K562 (cell line): ENCODE results near the gene OR52W1. TPM values are rescaled to one million over a fixed set of nuclear protein-coding genes. Genes with fewer than 3 reads are reported as not detected.

ENCODE experiments used
- AFF4 ChIP-seq: sonication (generic); formaldehyde crosslinking; IDR thresholded peaks from 2 replicates; pipeline ENCODE4 v1.8.0; 2023; ENCODE audit warnings: mild to moderate bottlenecking, missing genetic modification reagents
- BRF1 ChIP-seq: IDR thresholded peaks from 3 replicates; pipeline ENCODE4 v1.6.1; 2011; ENCODE audit warnings: borderline replicate concordance, mild to moderate bottlenecking; ENCODE audit not compliant: insufficient read length; ENCODE audit errors: extremely low read depth
- CSDE1 ChIP-seq, 2 experiments: fragments of 450-650 bp; IDR thresholded peaks; 2 replicates each; pipeline ENCODE4 v1.6.1; 2016; ENCODE audit warnings: mild to moderate bottlenecking in 1 of 2
- HDAC2 ChIP-seq: fragments of 450-650 bp; IDR thresholded peaks from 2 replicates; pipeline ENCODE4 v1.6.1; 2016; ENCODE audit warnings: mild to moderate bottlenecking
- HLTF ChIP-seq: fragments of 450-650 bp; IDR thresholded peaks from 2 replicates; pipeline ENCODE4 v1.6.1; 2016
- HMG20A ChIP-seq: fragments of 450-650 bp; formaldehyde crosslinking; conservative IDR thresholded peaks from 2 replicates; pipeline ENCODE4 v1.4.0; 2020; ENCODE audit warnings: mild to moderate bottlenecking, mixed read lengths
- KAT8 ChIP-seq: fragments of 450-650 bp; IDR thresholded peaks from 2 replicates; pipeline ENCODE4 v1.6.1; 2016; ENCODE audit warnings: low read depth, mild to moderate bottlenecking
- NRF1 ChIP-seq, 2 experiments: fragments of 450-650 bp; IDR thresholded peaks in 1 of 2; conservative IDR thresholded peaks in 1 of 2; 2 replicates each; pipeline ENCODE4 v1.6.1; 2014; ENCODE audit warnings: mild to moderate bottlenecking in 2 of 2
- PTBP1 ChIP-seq: fragments of 200-400 bp; formaldehyde crosslinking; IDR thresholded peaks from 2 replicates; pipeline ENCODE4 v1.6.1; 2017; ENCODE audit warnings: low read depth, low read length
- SIX5 ChIP-seq, 2 experiments: IDR thresholded peaks; 2 replicates each; pipeline ENCODE4 v1.6.1; 2011; ENCODE audit warnings: low read length in 2 of 2, borderline replicate concordance in 1 of 2, low read depth in 1 of 2, mild to moderate bottlenecking in 1 of 2, moderate library complexity in 1 of 2; ENCODE audit not compliant: insufficient read depth in 1 of 2
- TOE1 ChIP-seq, 2 experiments: fragments of 450-650 bp in 1 of 2; sonication (generic) in 1 of 2; formaldehyde crosslinking in 1 of 2; IDR thresholded peaks; 2 replicates each; pipeline versions ENCODE4 v1.7.1 to v1.8.0; 2016 to 2022; ENCODE audit warnings: borderline replicate concordance in 2 of 2, mild to moderate bottlenecking in 2 of 2, antibody characterized with exemption in 1 of 2, inconsistent platforms in 1 of 2, low read depth in 1 of 2, missing genetic modification reagents in 1 of 2, moderate library complexity in 1 of 2
- ZBTB26 ChIP-seq: fragments of 450-650 bp; formaldehyde crosslinking; IDR thresholded peaks from 2 replicates; pipeline ENCODE4 v1.4.0; 2022; ENCODE audit warnings: missing genetic modification characterization
- ZNF133 ChIP-seq: fragments of 250-450 bp; sonication (Bioruptor Pico); IDR thresholded peaks from 2 replicates; pipeline ENCODE4 v1.4.0; 2020; ENCODE audit warnings: mild to moderate bottlenecking
- ZNF140 ChIP-seq: fragments of 250-450 bp; sonication (Bioruptor Pico); IDR thresholded peaks from 2 replicates; pipeline ENCODE4 v1.8.0; 2021; ENCODE audit warnings: moderate library complexity, mild to moderate bottlenecking, inconsistent platforms
- ZNF436 ChIP-seq: fragments of 250-450, 450-650 bp; sonication (Bioruptor Pico); formaldehyde crosslinking; IDR thresholded peaks from 2 replicates; pipeline ENCODE4 v1.7.0; 2020; ENCODE audit warnings: mild to moderate bottlenecking
- ZNF780A ChIP-seq: fragments of 250-450 bp; sonication (Bioruptor Pico); IDR thresholded peaks from 2 replicates; pipeline ENCODE4 v1.5.0; 2021; ENCODE audit warnings: mild to moderate bottlenecking
- polyA plus RNA-seq, 8 experiments: library from polyadenylated mRNA; depleted of rRNA in 4 of 8; stranded (reverse) in 5 of 8; unstranded in 3 of 8; fragments of >200 nt; fragmentation: Nextera tagmentation in 2 of 8; fragmentation: Illumina TruSeq in 1 of 8; extraction: Ambion mirVana in 2 of 8; extraction: Trizol in 1 of 8; gene quantifications; 2 replicates each; pipeline versions ENCODE4 v1.2.1 to v1.2.3, GENCODE V29; 2011 to 2014; ENCODE audit warnings: inconsistent platforms in 1 of 8, missing spikeins in 1 of 8
- total RNA-seq, 7 experiments: library from RNA; depleted of rRNA in 6 of 7; stranded (reverse); fragments of >200 nt in 6 of 7; fragmentation: Illumina TruSeq in 2 of 7; extraction: Trizol in 2 of 7; gene quantifications; 2 replicates each; pipeline versions ENCODE4 v1.2.1 to v1.2.3, GENCODE V29; 2011 to 2021; ENCODE audit warnings: low replicate concordance in 1 of 7
- TF ChIP-seq, protein P1 (sequence below): sonication (generic); formaldehyde crosslinking; IDR thresholded peaks from 2 replicates; pipeline ENCODE4 v1.8.1; 2023; ENCODE audit warnings: mild to moderate bottlenecking, missing genetic modification reagents, moderate library complexity
- TF ChIP-seq, protein P2 (sequence below): fragments of 450-650 bp; IDR thresholded peaks from 2 replicates; pipeline ENCODE4 v1.6.1; 2016; ENCODE audit warnings: missing biosample characterization, missing genetic modification characterization

The OR52W1 gene
- total and polyA plus RNA-seq, 9 of the 15 experiments (the other 6 are each of a cell fraction or from before 2014, with no cell fraction given), result not detected

DNA sequence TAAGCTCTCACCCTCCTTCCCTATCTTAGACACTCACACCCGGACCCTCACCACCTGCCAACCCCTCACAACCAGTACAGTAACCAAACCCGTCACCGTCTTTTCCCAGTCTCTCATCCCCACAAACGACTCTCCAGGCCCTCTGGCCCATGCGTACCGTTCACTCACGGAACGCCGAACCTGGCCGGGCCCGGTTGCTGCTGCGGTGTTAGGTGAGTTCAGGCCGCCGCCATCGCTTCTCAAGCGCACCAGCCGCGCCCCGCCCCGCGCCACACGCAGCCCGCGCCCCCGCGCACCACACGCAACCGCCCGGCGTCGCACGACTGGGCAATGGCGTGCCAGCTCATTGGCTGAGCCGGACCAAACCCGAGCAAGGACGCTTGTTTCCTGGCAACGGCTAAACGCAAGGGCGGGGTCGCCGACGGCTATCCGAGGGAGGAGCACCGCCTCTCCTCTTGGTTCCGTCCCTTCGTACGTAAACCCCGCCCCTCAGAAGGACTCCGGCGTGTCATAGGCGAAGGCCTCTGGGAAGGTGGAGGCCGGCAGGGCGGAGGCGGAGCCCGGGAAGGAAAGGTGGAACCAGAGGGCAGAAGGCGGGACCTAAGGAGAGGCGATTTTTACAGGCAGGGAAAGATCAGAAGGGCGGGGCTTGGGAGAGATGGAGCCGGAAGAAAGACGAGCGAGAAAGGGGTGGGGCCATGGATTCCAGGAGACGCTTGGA is 35.5 kb downstream of the OR52W1 start, which contains the start of gene FHIP1B (continued):
- TF ChIP-seq CSDE1 (IDR thresholded peaks at IDR 0.05), result no peak; a peak in 1 of 4 replicates
- no peak for TF ChIP-seq HMG20A (CRISPR knock-in tag)
- TF ChIP-seq SIX5 (IDR thresholded peaks at IDR 0.05; ENCODE audit: borderline replicate concordance in 1 of 2, insufficient read depth in 1 of 2, low read depth in 1 of 2, low read length in 2 of 2), result no peak
- TF ChIP-seq NRF1 (conservative IDR thresholded peaks at IDR 0.05 in 1 of 2, IDR thresholded peaks at IDR 0.05 in 1 of 2), result peak; percentile 92 to 94
- no peak for TF ChIP-seq PTBP1
- TF ChIP-seq KAT8, result no peak
- TF ChIP-seq, protein P1, sequence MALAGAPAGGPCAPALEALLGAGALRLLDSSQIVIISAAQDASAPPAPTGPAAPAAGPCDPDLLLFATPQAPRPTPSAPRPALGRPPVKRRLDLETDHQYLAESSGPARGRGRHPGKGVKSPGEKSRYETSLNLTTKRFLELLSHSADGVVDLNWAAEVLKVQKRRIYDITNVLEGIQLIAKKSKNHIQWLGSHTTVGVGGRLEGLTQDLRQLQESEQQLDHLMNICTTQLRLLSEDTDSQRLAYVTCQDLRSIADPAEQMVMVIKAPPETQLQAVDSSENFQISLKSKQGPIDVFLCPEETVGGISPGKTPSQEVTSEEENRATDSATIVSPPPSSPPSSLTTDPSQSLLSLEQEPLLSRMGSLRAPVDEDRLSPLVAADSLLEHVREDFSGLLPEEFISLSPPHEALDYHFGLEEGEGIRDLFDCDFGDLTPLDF (CRISPR knock-in tag), result no peak
- TF ChIP-seq ZNF436 (CRISPR knock-in tag), result no peak
- 0 out of 2 replicates have a peak, but pooled peaks have one; percentile 41 for TF ChIP-seq TOE1 (IDR thresholded peaks at IDR 0.05; ENCODE audit: borderline replicate concordance)
- TF ChIP-seq TOE1 (CRISPR knock-in tag; IDR thresholded peaks at IDR 0.05; ENCODE audit: borderline replicate concordance, low read depth), result 0 out of 2 replicates have a peak, but pooled peaks have one; percentile 59
- no peak for TF ChIP-seq ZNF140 (CRISPR knock-in tag)
- no peak for TF ChIP-seq BRF1
- TF ChIP-seq, protein P2, sequence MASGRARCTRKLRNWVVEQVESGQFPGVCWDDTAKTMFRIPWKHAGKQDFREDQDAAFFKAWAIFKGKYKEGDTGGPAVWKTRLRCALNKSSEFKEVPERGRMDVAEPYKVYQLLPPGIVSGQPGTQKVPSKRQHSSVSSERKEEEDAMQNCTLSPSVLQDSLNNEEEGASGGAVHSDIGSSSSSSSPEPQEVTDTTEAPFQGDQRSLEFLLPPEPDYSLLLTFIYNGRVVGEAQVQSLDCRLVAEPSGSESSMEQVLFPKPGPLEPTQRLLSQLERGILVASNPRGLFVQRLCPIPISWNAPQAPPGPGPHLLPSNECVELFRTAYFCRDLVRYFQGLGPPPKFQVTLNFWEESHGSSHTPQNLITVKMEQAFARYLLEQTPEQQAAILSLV (tag), result no peak
- TF ChIP-seq ZBTB26 (CRISPR knock-in tag), result peak; percentile 94; the same call in 1 of the 2 replicates
- no peak for TF ChIP-seq ZNF780A (CRISPR knock-in tag)
- TF ChIP-seq ZNF133 (CRISPR knock-in tag), result no peak
- peak; percentile 14; the same call in 1 of the 2 replicates for TF ChIP-seq HLTF
- TF ChIP-seq AFF4 (CRISPR knock-in tag), result no peak
- TF ChIP-seq HDAC2, result no peak
